GM23248 (cell line): ENCODE data around the gene RPL5.

Experiments
- EZH2 ChIP-seq: fragments of 200-600 bp; sonication (generic); IDR thresholded peaks from 2 replicates; pipeline ENCODE4 v1.6.1; 2018; ENCODE audit warnings: antibody characterized with exemption, mild to moderate bottlenecking; ENCODE audit not compliant: insufficient read depth, poor library complexity, severe bottlenecking
- EZH2phosphoT487 ChIP-seq: fragments of 200-600 bp; sonication (generic); IDR thresholded peaks from 2 replicates; pipeline ENCODE4 v1.6.1; 2018; ENCODE audit warnings: antibody characterized with exemption, moderate library complexity, mild to moderate bottlenecking, low read depth; ENCODE audit not compliant: insufficient read depth

- no peak for TF ChIP-seq EZH2phosphoT487
- no peak for TF ChIP-seq EZH2
Observed at GRCh38 chr1:92851729-92852128, 19.9 kb downstream of the RPL5 start.
